ENCODE results near the gene NXPH1. TPM values are rescaled to one million over a fixed set of nuclear protein-coding genes. Genes with fewer than 3 reads are reported as not detected.

The NXPH1 gene
- polyA plus RNA-seq, 1 donor from 2014 or later = 15.9 TPM

- Histone ChIP-seq H3K79me2 (replicated peaks; ENCODE audit: insufficient read depth, low read length) (no peaks in the 10 kb centered on the region), H3K9me2 (ENCODE audit: insufficient read depth, low read length) (no peaks in the 10 kb centered on the region), H3K9me3 (ENCODE audit: low read length) (no peaks in the 10 kb centered on the region), H3K27ac (ENCODE audit: low read length) (no peak overlapping the region), H3K9ac (ENCODE audit: low read length) (no peak overlapping the region), H2AFZ (ENCODE audit: low read depth, low read length) (no peak overlapping the region), H3K4me2 (ENCODE audit: low read length) (no peak overlapping the region), H3F3A (ENCODE audit: insufficient read depth, low read length, poor library complexity, severe bottlenecking) (no peaks in the 10 kb centered on the region), H3K27me3 (ENCODE audit: insufficient read depth, low read depth, low read length) (no peaks in the 10 kb centered on the region), H4K20me1 (ENCODE audit: insufficient read depth) (no peaks in the 10 kb centered on the region), H3K4me3 (ENCODE audit: low read length) (no peak overlapping the region), H3K36me3 (ENCODE audit: insufficient read depth, low read length) (no peaks in the 10 kb centered on the region)
- no peak for TF ChIP-seq SMC3 (conservative IDR thresholded peaks at IDR 0.05; ENCODE audit: poor library complexity)
- no peak for TF ChIP-seq EZH2 (IDR thresholded peaks at IDR 0.05; ENCODE audit: borderline replicate concordance, insufficient read depth, low read length, poor library complexity, severe bottlenecking)
- no peak for TF ChIP-seq RAD21 (conservative IDR thresholded peaks at IDR 0.05)
- no peak for TF ChIP-seq MXI1 (conservative IDR thresholded peaks at IDR 0.05; ENCODE audit: poor library complexity, severe bottlenecking)
- TF ChIP-seq EP300 (conservative IDR thresholded peaks at IDR 0.05; ENCODE audit: poor library complexity, severe bottlenecking) = no peak
- no peak for TF ChIP-seq REST (IDR thresholded peaks at IDR 0.05; ENCODE audit: borderline replicate concordance)
- TF ChIP-seq POLR2AphosphoS5 (IDR thresholded peaks at IDR 0.05) = no peak
- no peak for TF ChIP-seq TAF1 (IDR thresholded peaks at IDR 0.05; ENCODE audit: low read depth)
- TF ChIP-seq CTCF (IDR thresholded peaks at IDR 0.05; ENCODE audit: poor library complexity, severe bottlenecking) = no peak
Measured at GRCh38 chr7:8640671-8641070, 207.3 kb downstream of the NXPH1 start.

- Histone ChIP-seq H2AFZ (ENCODE audit: low read depth, low read length) (no peak overlapping the region), H3K36me3 (ENCODE audit: insufficient read depth, low read length) (no peaks in the 10 kb centered on the region), H3K9me2 (ENCODE audit: insufficient read depth, low read length) (no peaks in the 10 kb centered on the region), H3K79me2 (replicated peaks; ENCODE audit: insufficient read depth, low read length) (no peaks in the 10 kb centered on the region), H3K4me3 (ENCODE audit: low read length) (no peak overlapping the region), H3K9ac (ENCODE audit: low read length) (no peak overlapping the region), H3K9me3 (ENCODE audit: low read length) (no peaks in the 10 kb centered on the region), H3K27ac (ENCODE audit: low read length) (no peak overlapping the region), H3K27me3 (ENCODE audit: insufficient read depth, low read depth, low read length) (no peaks in the 10 kb centered on the region), H4K20me1 (ENCODE audit: insufficient read depth) (no peaks in the 10 kb centered on the region), H3F3A (ENCODE audit: insufficient read depth, low read length, poor library complexity, severe bottlenecking) (no peaks in the 10 kb centered on the region), H3K4me2 (ENCODE audit: low read length) (no peak overlapping the region)
- TF ChIP-seq TAF1 (IDR thresholded peaks at IDR 0.05; ENCODE audit: low read depth) = no peak
- no peak for TF ChIP-seq CTCF (IDR thresholded peaks at IDR 0.05; ENCODE audit: poor library complexity, severe bottlenecking)
- no peak for TF ChIP-seq SMC3 (conservative IDR thresholded peaks at IDR 0.05; ENCODE audit: poor library complexity)
- TF ChIP-seq POLR2AphosphoS5 (IDR thresholded peaks at IDR 0.05) = no peak
- no peak for TF ChIP-seq REST (IDR thresholded peaks at IDR 0.05; ENCODE audit: borderline replicate concordance)
- TF ChIP-seq RAD21 (conservative IDR thresholded peaks at IDR 0.05) = no peak
- no peak for TF ChIP-seq MXI1 (conservative IDR thresholded peaks at IDR 0.05; ENCODE audit: poor library complexity, severe bottlenecking)
Measured at GRCh38 chr7:8668627-8669500, 235.5 kb downstream of the NXPH1 start.

Data from neural cell (in vitro differentiated cells).